ENCODE results near the gene TMEM141.
"Not testable (repeated sequence)": the region's sequence is repeated elsewhere in the genome, so short reads cannot be mapped to it uniquely, and the experiment has no call there.

TMEM141 gene

DNA sequence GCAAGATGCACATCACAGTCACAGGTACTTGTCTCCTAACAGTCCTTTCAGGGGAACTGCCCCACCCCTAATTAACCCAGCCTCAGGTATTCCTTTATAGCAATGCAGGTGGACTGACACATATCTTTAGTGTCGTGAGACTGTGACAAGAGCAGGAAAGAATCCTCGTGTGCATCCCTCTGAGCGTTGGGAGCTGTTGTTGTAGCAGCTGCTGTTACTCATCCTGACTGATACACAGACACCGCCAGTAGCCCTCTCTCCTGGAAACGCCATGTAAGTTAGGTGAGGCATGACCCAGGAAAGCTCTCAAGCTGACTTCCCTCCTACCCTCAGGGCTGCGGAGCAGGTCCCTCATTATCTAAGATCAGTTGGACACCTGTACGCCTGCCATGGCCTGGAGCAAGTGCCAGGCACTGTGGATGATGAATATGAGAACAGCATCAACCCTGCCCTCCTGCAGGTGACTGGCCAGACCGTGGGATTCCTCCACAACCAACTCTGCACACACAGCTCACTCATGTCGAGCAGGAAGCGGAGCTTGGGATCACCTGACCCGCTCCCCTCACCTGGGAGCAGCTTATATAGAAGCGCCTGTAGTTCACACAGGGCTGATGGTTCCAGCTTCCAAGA, 16.6 kb upstream of the TMEM141 start:
- DNase-seq = no peak

DNA sequence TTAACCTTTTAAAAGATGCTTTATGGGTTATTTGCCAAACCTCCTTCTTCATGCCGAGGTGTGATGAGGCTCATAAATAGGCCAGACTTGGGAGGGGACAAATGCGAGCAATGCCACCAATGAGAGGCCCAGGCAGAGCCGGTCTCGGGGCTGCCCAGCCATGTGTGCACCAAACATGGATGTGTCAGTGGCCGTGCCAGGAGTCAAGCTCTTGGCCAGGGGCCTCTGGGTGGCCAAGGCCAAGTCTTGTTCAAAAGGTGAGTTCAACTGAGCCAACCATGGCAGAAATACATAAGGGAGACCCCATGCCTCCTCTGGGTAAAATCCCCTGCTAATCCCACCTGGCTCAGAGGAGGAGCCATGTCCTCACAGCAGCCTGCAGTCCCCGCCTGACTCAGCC, 16.0 kb upstream of the TMEM141 start:
- no peak for DNase-seq

DNA sequence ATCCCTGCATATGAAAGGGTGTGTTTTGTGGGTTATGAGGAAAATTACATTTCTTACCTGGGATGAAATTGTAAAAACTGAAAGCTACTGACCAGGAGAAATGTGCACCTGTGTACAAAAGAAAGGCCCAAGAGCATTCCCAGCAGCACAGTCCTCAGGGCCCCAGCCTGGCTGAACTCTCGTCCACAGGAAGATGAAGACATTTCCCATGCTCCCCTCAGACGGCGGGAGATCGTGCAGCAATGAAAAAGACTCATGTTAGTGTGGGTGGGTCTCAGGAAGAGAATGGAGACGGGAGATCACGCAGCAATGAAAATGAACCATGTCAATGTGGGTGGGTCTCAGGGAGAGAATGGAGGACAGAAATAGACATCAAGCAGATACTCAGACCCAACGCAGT, 14.2 kb upstream of the TMEM141 start:
- no peak for DNase-seq

DNA sequence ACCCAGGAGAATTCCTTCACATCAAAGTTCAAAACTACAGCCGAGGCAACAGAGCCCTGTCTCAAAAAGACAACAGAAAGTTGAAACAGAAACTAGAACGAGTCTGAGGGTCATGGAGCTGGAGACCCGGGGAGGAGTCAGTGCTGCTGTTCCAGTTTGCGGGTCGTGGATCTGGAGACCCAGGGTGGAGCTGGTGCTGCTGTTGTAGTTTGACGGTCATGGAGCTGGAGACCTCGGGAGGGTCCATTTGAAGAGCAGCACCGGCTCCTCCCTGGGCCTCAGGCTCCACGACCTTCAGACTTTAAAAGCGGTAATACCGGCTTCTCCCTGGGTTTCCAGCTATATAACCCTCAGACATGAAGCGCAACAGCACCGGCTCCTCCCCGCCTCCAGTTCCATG, 13.8 kb upstream of the TMEM141 start:
- DNase-seq = no peak

DNA sequence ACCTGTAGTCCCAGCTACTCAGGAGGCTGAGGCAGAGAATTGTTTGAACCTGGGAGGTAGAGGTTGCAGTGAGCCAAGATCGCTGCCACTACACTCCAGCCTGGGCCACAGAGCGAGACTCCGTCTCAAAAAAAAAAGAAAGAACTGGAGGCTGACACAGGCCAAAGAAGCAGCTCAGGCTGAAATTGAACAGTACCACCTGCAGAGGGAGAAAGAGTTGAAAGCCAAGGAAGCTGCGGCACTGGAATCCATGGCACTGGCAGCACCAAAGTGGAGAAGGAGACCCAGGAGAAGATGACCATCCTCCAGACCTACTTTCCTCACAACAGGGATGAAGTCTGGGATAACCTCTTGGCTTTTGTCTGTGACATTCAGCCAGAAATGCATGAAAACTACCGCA, 11.3 kb upstream of the TMEM141 start:
- DNase-seq = no peak

DNA sequence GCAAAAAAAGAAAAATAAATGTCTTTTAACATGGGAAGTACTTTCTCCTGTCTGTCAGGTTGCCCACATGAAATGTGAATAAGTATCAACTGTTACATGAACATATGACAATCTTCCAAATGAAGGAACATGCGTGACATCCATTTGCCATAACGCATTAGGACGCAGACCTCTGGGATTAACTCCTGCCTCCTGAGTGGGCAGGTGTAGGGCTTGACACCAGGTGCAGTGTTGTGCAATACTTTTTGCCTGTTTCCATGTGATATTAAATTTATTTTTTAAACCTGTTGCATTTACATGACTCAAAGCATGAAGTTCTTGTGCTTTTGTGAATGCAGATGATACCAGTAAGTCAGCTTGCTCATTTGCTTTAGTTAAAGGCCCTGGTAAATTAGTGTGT, 8.7 kb upstream of the TMEM141 start:
- no peak for DNase-seq

DNA sequence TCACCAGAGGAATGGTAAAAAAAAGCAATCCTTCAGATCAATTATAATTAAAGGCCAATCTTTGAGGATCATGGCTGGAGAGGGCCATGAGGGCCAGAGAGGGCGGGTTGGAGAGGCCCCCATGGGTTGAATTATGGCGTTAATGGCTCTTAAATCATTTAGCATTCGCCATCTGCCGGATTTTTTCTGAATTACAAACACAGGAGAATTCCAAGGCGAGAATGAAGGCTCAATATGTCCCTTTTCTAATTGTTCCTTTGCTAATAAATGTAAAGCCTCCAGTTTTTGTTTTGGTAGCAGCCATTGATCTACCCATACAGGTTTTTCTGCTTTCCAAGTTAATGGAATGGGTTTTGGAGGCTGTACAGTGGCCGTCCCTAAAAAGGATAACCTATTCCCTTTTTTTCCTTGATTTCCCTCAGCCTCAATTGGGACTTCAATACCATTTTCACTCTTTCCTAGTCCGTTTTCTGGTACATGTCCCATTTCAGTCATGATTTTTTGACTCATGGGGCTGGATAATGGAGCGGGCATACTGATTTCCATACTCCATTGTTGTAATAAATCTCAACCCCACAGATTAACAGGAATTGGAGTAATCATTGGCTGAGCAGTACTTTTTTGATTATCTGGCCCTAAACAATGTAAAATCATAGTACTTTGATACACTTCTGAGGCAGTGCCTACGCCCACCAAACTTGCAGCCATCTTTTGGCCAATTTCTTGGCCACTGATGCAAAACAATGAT, 6.7 kb upstream of the TMEM141 start:
- DNase-seq = no peak

DNA sequence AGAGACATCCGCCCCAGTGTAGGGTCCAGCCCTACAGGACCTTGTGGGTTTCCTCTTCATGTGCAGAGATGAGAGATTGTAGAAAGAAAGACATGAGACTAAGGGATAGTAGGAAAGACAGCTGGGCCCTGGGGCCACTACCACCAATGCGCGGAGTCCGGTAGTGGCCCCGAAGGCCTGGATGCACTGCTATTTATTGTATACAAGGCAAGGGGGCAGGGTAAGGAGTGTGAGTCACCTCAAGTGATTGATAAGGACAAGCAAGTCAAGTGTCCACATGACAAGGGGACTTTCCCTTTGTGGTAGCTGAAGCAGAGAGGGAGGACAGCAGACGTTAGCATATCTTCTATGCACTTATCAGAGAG, 6.2 kb upstream of the TMEM141 start:
- DNase-seq = no peak

DNA sequence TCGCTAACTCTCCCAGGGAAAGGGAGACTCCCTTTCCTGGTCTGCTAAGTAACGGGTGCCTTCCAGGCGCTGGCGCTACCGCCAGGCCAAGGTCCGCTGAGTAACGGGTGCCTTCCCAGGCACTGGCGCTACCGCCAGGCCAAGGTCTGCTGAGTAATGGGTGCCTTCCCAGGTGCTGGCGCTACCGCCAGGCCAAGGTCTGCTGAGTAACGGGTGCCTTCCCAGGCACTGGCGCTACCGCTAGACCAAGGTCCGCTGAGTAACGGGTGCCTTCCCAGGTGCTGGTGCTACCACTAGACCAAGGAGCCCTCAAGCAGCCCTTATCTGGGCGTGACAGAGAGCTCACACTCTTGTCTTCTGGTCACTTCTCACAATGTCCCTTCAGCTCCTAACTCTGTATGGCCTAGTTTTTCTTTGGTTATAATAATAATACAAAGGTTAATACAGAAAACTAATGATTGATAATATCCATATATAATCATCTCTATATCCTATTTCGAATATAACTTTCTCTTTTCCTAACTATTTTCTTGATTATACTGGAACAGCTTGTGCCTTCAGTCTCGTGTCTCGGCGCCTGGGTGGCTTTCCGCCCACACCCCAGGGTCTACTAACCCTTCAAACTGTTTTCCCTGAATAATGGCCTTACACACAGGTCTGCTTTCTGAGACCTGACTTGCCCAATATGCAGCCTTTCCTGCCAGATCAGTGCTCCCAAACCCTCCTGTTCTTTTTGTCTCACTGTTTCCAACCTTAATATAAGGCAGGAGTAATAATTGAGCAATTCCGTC, 5.4 kb upstream of the TMEM141 start:
- not testable (repeated sequence) for DNase-seq

DNA sequence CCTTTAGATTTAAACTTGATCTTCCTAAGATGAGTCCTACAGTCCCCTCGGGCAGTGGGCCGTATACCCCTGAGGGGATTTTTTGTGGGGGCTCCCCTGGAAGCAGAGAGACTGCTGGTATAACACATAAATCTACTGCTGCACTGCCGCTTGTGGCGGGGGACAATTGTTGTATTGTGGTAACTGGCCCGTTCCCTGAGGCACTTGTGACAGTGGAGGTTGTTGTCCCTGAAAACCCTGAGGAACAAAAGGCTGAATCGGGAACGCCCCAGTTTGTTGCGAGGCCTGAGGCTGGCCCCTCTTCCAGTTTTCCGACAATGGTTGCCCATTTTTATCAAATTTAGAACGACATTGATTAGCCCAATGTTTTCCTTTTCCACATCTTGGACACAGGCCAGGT, 4.7 kb upstream of the TMEM141 start:
- no peak for DNase-seq

DNA sequence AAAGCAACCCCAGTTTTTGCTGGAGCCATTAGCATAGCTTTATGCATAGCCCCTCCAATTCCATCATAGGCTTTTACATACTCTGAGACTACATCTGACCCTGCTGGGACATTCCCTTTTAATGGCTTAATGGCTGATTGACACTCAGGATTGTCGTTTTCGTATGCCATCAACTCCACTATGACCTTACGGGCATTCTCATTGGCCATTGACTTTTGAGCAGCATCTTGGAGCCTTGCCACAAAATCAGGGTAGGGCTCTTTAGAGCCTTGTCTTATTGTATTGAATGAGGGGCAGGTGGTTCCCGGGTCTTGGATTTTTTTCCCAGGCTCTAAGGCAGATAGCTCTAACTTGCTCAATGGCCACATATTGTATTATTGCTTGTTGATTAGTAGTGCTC, 4.2 kb upstream of the TMEM141 start:
- DNase-seq = not testable (repeated sequence)

DNA sequence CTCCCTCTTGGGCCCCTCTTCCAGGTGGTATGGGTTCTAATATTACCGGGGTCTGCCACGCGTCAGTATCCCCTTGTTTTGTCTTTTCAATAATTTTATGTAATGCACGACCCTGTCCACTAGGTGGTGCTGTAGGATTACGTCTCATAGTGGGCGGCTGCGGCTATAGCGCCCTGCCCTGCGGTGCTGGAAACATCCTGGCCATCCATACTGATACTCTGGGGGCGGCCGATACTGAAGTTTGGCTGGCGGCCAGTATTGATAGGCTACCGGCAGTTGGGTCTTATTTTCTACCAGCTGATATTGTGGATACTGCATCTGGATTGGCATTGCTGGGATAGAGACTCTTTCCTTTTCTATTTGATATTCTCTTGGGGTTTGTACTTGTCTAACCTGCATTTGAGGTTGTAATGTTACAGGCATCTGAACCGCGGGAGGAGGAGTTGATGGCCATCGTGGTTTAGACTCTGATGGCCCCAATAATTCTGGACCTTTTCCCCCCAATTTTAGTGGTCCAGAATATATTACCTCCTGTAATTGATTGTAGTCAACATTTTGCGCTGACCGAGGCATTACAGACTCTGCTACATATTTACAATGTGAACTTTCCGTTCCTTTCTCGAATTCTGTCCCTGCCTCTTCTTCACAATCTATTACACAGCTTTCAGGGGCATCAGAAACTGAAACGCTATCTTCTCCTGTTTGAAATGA, 3.3 kb upstream of the TMEM141 start:
- peak in 1 of 2 experiments; percentile 39 for DNase-seq

DNA sequence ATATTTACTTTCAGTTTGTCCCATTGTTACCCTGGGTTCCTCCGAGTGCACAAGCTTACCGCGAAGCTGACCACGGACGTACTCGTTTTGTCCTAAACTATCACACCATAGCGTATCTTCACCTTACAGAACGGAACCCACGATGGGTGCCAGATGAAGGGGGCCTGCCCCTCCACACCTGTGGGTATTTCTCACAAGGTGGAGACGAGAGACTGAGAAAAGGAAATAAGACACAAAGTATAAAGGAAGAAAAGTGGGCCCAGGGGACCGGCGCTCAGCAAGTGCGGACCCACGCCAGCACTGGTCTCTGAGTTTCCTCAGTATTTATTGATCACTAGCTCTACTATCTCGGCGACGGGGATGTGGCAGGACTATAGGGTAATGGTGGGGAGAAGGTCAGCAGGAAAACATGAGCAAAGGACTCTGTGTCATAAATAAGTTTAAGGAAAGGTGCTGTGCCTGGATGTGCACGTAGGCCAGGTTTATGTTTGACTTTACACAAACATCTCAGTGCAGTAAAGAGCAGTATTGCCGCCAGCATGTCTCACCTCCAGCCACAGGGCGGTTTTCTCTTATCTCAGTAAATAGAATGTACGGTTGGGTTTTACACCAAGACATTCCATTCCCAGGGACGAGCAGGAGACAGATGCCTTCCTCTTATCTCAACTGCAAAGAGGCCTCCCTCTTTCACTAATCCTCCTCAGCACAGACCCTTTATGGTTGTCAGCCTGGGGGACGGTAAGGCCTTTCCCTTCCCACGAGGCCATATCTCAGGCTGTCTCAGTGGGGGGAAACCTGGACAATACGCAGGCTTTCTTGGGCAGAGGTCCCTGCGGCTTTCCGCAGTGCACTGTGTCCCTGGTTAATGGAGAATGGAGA, 2.3 kb upstream of the TMEM141 start:
- DNase-seq = not testable (repeated sequence)

DNA sequence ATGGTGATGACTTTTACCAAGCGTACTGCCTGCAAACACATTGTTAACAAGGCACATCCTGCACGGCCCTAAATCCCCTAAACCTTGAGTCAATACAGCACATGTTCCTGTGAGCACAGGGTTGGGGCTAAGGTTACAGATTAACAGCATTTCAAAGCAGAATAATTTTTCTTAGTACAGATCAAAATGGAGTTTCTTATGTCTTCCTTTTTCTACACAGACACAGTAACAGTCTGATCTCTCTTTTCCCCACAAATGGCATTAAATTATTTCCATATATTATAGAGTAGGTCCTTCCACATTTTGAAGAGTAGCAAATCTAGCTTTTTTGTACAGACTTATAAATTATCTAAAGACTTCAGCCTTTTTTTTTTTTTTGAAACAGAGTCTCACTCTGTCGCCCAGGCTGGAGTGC, 1.6 kb upstream of the TMEM141 start:
- DNase-seq = no peak

DNA sequence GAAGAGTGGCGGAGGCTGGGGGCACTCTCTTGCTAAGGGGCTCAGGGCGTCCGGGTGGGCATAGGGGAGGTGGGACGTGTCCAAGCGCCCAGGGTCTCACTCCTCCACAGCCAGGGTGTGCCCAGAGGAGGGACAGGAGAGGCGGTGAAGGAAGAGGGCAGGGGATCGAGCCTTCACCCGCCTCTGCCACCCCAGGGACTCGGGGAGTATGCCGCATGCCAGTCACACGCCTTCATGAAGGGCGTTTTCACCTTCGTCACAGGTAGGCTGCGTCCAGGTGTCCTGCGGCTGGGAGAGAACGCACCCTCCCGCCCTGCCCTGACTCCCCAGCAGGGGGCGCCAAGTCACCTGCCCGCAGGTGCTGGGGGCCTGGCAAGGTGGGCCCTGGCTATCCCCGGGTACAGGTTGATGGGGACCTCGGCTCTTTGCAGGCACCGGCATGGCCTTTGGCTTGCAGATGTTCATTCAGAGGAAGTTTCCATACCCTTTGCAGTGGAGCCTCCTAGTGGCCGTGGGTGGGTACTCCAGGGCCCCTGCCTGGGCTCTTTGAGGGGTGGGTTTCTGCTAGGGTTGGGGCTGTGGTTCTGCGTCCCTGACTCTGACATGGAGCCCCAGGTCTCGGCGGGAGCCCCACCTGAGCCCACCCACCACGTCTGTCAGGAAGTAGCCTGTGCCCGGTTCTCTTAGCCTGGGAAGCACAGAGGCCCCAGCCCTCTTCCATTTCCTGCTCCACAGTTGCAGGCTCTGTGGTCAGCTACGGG, 552 bp downstream of the TMEM141 start:
- no peak for DNase-seq

DNA sequence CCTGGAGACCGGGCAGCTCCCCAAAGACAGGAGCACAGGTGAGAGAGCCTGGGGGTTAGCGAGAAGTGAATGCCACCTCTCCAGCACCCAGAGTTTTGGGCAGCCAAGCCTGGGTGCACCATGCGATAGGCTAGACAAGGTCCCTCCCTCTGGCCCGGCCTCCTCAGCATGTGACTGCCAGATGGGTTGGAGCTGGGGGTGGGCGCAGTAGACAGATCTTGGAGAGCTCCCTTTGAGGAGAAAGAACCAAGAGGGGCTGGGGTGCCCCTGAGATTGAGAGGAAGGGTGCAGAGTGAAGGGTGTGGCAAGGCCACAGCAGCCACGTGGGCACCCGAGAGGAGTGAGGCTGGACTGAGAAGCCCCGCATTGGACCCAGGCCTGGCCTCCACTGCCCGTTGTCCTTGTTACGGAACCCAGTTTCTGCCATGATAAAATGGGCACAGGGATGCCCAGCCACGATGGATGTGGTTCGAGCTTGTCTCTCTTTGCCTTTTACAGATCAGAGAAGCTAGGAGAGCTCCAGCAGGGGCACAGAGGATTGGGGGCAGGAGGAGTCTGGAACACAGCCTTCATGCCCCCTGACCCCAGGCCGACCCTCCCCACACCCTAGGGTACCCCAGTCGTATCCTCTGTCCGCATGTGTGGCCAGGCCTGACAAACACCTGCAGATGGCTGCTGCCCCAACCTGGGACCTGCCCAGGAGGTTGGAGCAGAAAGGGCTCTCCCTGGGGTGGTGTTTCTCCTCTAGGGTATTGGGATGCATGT, 1.4 kb downstream of the TMEM141 start:
- no peak for DNase-seq

DNA sequence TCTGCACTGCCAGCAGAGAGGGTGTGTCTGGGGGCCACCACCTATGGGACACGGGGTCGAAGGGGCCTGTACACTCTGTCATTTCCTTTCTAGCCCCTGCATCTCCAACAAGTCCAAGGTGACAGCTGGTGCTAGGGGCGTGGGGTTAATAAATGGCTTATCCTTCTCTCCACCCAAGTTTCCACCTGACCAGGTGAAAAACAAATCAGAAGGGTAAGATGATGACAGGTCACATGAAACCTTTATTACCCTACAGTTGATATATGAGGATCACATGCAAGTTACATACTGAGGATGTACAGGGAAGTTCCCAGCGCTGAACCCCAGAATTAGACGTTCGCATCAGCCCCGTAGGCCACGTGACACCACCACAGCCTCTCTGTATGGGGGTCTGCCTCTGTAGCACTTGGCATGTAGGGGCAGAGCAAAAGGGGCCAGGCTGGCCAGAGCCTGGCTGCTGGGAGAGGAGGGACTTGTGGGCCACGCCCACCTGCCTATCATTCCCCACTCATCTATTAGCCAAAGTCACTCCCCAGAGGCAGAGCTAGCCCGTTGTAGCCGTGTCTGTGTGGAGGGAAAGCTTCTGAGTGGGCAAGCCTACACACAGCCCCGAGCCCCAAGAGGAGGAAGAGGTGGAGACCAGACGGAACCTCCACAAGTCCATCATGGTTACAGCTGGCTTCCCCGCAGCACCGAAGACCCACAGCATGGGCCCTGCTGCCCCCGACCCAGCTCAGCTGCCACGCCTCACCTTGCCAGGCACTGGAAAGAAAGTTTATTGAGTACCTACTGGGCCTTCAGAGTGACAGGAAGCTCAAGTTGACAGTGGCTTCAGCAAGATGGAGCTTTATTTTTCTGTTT, 2.2 kb downstream of the TMEM141 start:
- DNase-seq = no peak

DNA sequence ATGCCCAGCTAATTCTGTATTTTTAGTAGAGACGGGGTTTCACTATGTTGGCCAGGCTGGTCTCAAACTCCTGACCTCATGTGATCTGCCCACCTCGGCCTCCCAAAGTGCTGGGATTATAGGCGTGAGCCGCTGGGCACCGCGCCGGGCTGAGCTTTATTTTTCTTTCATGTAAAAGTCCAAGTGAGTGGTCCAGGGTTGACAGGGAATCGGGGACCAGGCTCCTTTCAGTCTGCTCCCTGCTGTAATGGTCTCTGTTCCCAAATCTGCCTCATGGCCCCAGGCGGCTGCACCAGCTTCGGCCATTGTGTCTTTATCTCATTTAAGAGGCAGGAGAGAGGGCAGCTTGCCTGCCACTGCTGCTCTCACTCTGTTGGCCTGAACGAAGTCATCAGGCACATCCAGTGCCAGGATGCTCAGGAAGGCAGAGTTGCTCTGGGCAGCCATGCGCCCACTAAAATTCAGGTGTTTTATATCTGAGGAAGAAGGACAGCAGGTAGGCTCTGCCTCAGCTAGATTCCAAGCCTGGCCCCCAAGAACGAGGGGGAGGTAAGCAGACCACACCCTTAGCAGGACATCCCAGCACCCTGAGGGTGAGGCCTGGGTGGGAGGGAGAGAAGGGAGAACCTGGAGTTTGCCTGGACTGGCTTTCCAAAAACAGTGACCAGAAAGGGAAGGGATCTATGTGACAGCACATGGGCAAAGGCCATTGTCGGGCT, 3.3 kb downstream of the TMEM141 start:
- DNase-seq = no peak

DNA sequence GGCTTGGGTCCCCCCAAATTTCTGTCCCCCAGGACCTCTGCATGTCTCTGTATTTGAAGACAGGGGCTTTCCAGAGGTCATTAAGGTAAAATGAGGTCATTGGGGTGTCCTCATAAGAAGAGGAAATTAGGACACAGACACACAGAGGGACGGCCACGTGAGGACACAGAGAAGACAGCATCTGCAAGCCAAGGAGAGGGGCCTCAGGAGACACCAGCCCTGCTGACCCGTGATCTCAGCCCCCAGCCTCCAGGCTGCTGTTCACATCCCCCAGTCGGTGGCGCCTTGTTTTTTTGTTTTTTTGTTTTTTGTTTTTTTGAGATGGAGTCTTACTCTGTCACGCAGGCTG, 3.8 kb downstream of the TMEM141 start:
- DNase-seq = no peak

Data from NCI-H187 (cell line).